ENCODE results near the gene ATAD2B. TPM values are rescaled to one million over a fixed set of nuclear protein-coding genes. Genes with fewer than 3 reads are reported as not detected.
A peak's percentile ranks its signal among the peaks of the same experiment; 100 is the strongest.
"Not testable (repeated sequence)": the region's sequence is repeated elsewhere in the genome, so short reads cannot be mapped to it uniquely, and the experiment has no call there.

Gene ATAD2B
- total RNA-seq, 1 donor from 2014 or later = 9.2 TPM

DNA sequence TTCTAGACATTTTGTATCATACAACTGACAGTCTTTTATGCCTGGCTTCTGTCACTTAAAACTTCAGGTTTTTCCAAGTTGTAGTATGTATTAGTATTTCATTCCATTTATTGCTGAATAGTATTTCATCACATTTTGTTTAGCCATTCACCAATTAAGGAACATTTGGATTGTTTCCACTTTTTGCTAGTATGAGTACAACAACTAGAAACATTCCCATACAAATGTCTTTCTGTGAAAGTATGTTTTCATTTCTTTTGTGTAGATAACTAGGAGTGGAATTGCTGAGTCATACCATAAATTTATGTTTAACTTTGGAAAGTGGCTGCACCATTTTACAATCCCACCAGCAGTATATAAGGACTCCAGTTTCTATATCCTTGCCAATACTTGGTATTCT lies 135.9 kb downstream of the ATAD2B start:
- DNase-seq (ENCODE audit: low read depth in 2 of 2) = peak; percentile 55 to 76

DNA sequence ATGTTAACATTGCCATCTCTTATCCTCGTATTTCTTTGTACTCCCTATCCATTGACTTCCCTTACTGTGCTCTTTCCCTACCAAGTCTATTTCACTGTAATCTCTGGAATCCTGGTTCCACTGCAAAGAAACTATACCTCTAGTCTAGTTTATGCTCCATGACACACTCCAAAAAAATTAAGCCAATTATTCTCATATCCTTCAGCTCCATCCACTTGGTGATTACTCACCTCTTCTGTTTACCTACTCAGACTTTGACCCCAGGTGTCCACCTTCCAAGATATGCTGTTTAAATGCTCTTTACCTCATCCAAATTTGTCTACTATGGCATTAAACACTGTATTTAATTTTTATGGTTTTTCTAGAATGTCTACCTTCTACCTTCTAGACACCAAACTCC lies 137.9 kb downstream of the ATAD2B start:
- no peak for DNase-seq (ENCODE audit: low read depth in 2 of 2)

DNA sequence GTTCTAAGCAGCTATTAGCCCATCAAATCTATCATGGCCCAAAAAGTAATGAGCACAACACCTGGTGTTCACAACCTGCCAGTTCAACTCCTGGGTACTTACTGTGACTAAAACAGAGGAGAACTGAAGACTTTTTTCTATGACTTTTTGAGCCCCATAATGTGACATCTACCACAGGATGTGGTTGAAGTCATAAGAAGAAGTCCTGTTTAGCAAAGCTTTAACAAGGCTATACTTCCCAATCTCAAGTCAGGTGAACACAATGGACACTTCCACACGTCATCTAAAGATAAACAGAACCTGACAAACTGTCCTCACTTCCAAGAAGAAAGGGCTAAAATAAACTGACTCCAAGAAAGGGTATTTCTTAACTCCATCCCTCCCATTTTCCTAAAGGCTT lies 138.8 kb downstream of the ATAD2B start:
- no peak for DNase-seq (ENCODE audit: low read depth in 2 of 2)

DNA sequence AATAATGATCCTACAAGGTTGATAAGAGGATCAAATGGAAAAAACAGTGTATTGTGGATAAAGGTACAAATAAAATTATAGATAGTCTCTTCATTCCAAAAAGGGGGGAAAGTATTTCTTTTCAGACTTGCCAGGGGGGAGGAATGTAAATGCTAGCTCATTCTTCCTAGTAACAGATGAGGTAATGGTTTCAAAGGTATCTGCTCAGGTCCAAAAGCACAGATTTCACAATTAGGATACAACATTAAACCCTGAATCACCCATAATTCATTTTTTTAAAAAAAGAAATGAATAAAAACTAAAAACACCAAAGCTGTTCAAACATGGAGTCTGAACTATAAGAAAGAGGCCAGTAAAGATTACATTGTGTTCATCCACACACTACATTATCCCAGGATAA lies 142.0 kb downstream of the ATAD2B start:
- no peak for DNase-seq (ENCODE audit: low read depth in 2 of 2)

- DNase-seq (ENCODE audit: low read depth in 2 of 2) = no peak
Measured at GRCh38 chr2:23782646-23783045, 144.3 kb downstream of the ATAD2B start.

- DNase-seq (ENCODE audit: low read depth in 2 of 2) = peak in 1 of 2 donors; percentile 9
Measured at GRCh38 chr2:23782126-23782525, 144.8 kb downstream of the ATAD2B start.

DNA sequence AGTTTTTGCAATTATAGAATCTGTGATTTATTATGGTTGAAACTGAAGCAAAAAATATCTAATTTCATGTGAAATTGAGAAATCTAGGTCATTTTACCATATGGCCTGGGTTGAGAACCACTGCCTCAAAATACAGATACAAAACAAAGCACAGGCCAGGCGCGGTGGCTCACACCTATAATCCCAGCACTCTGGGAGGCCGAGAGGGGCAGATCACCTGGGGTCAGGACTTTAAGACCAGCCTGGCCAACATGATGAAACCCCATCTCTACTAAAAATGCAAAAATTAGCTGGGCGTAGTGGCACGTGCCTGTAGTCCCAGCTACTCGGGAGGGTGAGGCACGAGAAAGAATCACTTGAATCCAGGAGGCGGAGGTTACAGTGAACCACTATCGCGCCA lies 146.5 kb downstream of the ATAD2B start:
- not testable (repeated sequence) for DNase-seq (ENCODE audit: low read depth in 2 of 2)

DNA sequence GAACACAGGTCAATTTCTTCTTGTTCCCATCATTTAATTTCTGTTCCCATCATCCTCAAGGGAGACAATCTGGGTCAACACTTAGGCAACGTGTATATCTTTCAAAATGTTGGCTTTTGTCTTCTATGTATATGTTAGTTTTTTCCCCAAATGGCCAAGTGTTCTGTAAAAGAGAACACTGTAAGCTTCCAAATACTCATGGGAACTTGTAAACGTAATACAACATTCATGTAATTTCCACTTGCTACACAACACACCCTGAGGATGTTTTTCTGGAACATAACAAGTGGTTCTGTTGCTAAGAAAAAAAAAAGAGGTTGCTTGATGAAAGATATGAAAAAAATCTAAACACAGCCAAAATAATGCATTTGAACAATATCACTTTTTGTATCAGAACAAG lies 149.1 kb downstream of the ATAD2B start:
- no peak for DNase-seq (ENCODE audit: low read depth in 2 of 2)

DNA sequence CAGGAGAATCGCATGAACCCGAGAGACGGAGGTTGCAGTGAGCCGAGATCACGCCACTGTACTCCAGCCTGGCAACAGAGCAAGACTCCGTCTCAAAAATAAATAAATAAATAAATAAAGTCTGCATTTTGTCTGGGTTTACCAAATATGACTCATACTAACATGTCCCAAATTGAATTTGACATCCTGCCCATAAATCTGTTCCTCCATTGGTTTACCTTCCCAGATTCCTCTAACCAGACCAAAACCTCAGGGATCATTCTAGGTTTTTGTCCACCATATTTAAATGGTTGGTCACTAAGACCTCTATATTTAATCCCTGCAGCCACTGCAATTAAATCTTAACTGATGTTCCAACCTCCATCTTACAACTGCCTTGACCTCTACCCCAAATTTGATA lies 150.9 kb downstream of the ATAD2B start:
- no peak for DNase-seq (ENCODE audit: low read depth in 2 of 2)

DNA sequence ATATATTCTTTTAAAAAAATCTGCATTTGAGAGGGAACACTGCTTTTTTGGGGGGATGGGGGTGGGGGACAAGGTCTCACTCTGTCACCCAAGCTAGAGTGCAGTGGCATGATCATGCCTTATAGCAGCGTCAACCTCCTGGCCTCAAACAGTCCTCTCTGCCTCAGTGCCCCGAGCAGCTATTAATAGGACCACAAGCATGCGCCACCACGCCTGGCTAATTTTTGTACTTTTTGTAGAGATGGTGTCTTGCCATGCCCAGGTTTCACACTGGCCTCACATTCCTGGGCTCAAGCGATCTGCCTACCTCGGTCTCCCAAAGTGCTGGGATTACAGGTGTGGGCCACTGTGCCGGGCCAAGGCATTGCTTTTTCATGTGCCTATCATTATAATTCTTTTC lies 154.2 kb downstream of the ATAD2B start:
- no peak for DNase-seq (ENCODE audit: low read depth in 2 of 2)

GRCh38 chr2:23772056-23772455 lies 154.9 kb downstream of the ATAD2B start:
- no peak for DNase-seq (ENCODE audit: low read depth in 2 of 2)

DNA sequence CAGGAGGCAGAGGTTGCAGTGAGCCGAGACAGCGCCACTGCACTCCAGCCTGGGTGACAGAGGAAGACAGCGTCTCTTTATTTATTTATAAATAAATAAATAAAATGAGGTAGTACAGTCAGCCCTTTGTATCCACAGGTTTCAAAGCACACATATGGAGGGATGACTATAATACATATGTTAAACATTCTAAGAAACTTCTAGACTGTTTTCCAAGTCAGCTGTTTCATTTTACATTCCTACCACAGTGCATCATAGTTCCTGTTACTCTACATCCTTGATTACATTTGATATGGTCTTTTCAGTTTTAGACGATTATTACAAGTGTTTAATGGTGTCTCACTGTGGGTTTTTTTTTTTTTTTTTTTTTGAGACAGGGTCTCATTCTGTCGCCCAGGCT lies 157.6 kb downstream of the ATAD2B start:
- DNase-seq (ENCODE audit: low read depth in 2 of 2) = no peak

- DNase-seq (ENCODE audit: low read depth in 2 of 2) = no peak
Measured at GRCh38 chr2:23767876-23768621, 158.9 kb downstream of the ATAD2B start.

- DNase-seq (ENCODE audit: low read depth in 2 of 2) = no peak
Measured at GRCh38 chr2:23762141-23762540, 164.8 kb downstream of the ATAD2B start.

DNA sequence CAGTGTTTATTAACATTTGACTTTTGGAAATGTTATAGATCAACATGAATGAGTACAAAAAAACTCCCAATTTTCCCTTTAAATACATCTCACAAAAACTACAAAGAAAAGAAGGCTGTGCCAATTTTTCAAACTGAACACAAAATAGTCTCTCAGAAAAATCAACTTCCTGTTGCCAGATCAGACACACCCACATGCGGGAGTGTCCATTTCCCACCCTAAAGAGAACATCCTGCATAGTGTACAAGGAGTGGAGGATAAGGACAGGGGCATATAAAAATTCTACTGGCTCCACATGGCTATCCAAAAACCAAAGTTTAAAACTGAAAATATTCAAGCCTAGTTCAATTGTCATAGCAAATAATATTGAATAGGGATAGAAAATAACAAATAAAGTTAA lies 165.3 kb downstream of the ATAD2B start:
- DNase-seq (ENCODE audit: low read depth in 2 of 2) = peak in 1 of 2 donors; percentile 2

DNA sequence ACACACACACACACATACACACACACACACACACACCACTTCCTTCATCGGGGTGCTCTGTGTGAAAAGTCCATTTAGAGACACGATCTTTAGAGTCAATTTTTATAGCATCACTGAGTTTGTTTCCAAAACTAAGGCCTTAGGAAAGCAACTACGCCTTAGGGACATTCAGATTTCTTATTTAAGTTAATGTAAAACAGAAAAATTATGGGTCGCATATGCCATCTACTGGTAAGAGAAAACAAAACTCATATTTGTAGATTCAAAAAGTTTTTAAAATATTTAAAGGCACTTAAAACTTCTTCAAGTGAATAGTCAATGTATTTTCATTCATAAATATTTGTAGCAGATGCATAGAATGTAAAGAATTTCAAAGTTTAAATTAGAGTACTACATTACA lies 166.2 kb downstream of the ATAD2B start:
- DNase-seq (ENCODE audit: low read depth in 2 of 2) = peak; percentile 23 to 48

DNA sequence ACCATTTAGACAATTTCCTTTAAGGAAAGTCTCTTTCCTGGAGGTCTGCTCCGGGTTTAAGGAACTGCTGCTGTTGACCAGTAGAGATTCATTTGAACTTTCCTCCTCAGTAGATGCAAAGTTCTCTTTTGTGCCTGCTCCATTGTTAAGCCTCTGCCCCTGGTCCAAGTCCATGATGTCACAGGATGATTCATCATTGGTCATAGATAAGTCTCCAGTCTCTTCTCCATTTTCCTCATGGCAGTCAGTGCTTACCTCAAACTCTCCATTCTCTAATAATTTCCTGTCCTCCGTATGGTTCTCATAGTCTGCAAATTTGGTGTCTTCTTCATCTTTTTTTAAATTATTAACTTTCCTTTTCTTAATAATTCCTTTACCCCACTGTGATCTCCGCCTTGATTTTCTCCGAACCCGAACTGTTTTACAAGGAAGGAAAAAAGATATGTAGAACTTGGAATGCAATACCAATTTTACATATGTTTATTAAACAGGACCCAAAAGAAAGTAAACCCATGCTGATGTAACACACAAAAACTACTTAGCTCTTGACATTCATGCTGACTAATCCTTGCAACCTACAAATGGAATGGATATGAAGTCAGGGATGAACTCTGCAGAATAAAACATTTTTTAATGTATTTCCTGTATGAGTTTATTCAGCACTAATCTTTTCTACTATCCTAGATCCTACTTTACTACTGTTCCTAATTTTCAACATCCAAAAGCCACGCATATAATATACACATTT lies 169.1 kb downstream of the ATAD2B start:
- peak; percentile 30 to 86 for DNase-seq (ENCODE audit: low read depth in 2 of 2)

- no peak for DNase-seq (ENCODE audit: low read depth in 2 of 2)
Measured at GRCh38 chr2:23756593-23757292, 170.2 kb downstream of the ATAD2B start.

GRCh38 chr2:23754970-23755369 lies 172.0 kb downstream of the ATAD2B start:
- DNase-seq (ENCODE audit: low read depth in 2 of 2) = no peak

DNA sequence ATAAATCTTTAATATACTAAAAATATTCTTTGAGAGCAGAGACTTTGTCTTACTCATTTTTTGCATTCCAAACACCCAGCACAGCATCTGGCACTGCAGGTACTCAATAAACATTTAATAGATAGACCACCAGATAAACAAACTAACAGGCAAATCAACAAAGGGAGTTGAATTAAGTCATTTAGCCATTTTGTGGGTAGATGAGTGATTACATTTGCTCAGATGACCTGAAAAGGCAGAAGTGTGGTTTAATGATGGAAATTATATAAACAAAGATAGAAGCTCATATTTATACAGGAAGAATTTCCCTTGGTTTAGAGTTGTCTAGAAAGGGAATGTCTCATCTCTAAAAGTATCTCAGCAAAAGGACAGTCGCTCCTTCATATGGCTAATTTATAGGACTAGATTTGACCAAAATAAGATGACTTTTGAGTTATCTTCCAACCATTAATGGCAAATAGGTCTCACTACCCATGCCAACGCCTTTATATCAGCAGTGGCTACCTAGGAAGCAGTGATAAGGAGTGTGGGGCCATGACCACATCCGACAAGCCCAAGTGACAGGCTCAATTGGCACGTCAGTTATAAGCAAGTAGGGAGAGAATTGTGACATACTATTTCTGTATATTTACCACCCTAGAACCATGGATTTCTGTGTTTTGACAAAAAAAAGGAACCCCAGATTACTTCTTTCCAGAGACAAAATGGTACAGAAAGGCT lies 173.5 kb downstream of the ATAD2B start:
- no peak for DNase-seq (ENCODE audit: low read depth in 2 of 2)

- no peak for DNase-seq (ENCODE audit: low read depth in 2 of 2)
Measured at GRCh38 chr2:23751747-23752265, 175.1 kb downstream of the ATAD2B start.

All from dermis microvascular lymphatic vessel endothelial cell (primary cell).